Stomach (tissue), 4 donors: Measurements from ENCODE around the gene OPCML.

ENCODE experiments used
- POLR2A ChIP-seq, 4 donors: fragments of 450-650 bp; IDR thresholded peaks; one replicate each; pipeline ENCODE4 v1.6.1; 2016; ENCODE audit warnings: antibody characterized with exemption in 4 of 4, control low read depth in 2 of 4, mild to moderate bottlenecking in 1 of 4, moderate library complexity in 1 of 4
- POLR2AphosphoS5 ChIP-seq, 3 donors: sonication (generic); formaldehyde crosslinking; IDR thresholded peaks; one replicate each; pipeline ENCODE4 v1.6.1; 2016; ENCODE audit warnings: antibody characterized with exemption in 3 of 3

- TF ChIP-seq POLR2AphosphoS5 (IDR thresholded peaks at IDR 0.05), result no peak
- TF ChIP-seq POLR2A (IDR thresholded peaks at IDR 0.05), result no peak
Observed at GRCh38 chr11:133086518-133086917, 445.8 kb downstream of the OPCML start.
